HCT116 (cell line): ENCODE results near the gene DHRS9. TPM values are rescaled to one million over a fixed set of nuclear protein-coding genes. Genes with fewer than 3 reads are reported as not detected.

Experiments used
- ATAC-seq: fragments of 200-7000 bp; cut with Tn5 transposase; 2 replicates; pipeline ENCODE4 v1.9.1; 2020; ENCODE audit warnings: mild to moderate bottlenecking, moderate library complexity
- BruUV-seq: library from RNA; stranded (reverse); fragments of 400-500 nt; replicated peaks from 2 replicates; lab custom pipeline; 2021; lab: Mats Ljungman, UMichigan
- CTCF ChIA-PET: fragments of 300-600 bp; sonication (Branson Sonifier 250); formaldehyde crosslinking; loops from one replicate; lab custom pipeline; 2021; ENCODE audit warnings: antibody characterized with exemption; lab: Charles Lee
- POLR2A ChIA-PET: fragments of 300-600, 350-600 bp; sonication (Branson Sonifier 250); formaldehyde crosslinking; loops from one replicate; lab custom pipeline; 2021; ENCODE audit warnings: antibody characterized with exemption; lab: Charles Lee
- RAD21 ChIA-PET, 2 experiments: fragments of 300-600 bp; sonication (Branson Sonifier 250); formaldehyde crosslinking; loops; one replicate each; lab custom pipeline; 2023; ENCODE audit warnings: low total read pairs in 2 of 2; ENCODE audit not compliant: uncharacterized antibody in 2 of 2, unreplicated experiment in 2 of 2, low non-redundant PET in 1 of 2; lab: Charles Lee
- DNase-seq: peaks from one replicate; pipeline ENCODE4 v3.0.0-alpha.2; 2010; ENCODE audit warnings: low read depth, low spot score
- H2AFZ ChIP-seq: fragments of 200-600 bp; shearing (Covaris generic), sonication (generic); 2 replicates; pipeline ENCODE4 v1.6.1; 2017; ENCODE audit warnings: low read depth, mixed run types, mixed read lengths, antibody characterized with exemption, low read length; ENCODE audit not compliant: poor library complexity, severe bottlenecking
- H3K27ac ChIP-seq: 2 replicates; pipeline ENCODE4 v1.5.1; 2012; ENCODE audit warnings: low read depth, low read length
- H3K27me3 ChIP-seq: fragments of 200-600 bp; sonication (generic); 2 replicates; pipeline ENCODE4 v1.6.1; 2016; ENCODE audit warnings: mixed run types, low read length, mixed read lengths; ENCODE audit not compliant: insufficient read depth
- H3K36me3 ChIP-seq, 2 experiments: fragments of 200-500 bp in 1 of 2; fragments of 200-600 bp in 1 of 2; sonication (Bioruptor generic) in 1 of 2; sonication (generic) in 1 of 2; 2 replicates each; pipeline versions ENCODE4 v1.5.1 to v1.6.1; 2014 to 2016; ENCODE audit warnings: low read length in 2 of 2, inconsistent platforms in 1 of 2, mixed read lengths in 1 of 2, mixed run types in 1 of 2; ENCODE audit not compliant: insufficient read depth in 2 of 2, control insufficient read depth in 1 of 2
- H3K4me1 ChIP-seq, 2 experiments: fragments of 200-600 bp in 1 of 2; sonication (generic) in 1 of 2; 2 replicates each; pipeline versions ENCODE4 v1.5.1 to v1.6.1; 2012 to 2017; ENCODE audit warnings: low read length in 2 of 2, inconsistent platforms in 1 of 2, mild to moderate bottlenecking in 1 of 2, mixed read lengths in 1 of 2, mixed run types in 1 of 2, moderate library complexity in 1 of 2; ENCODE audit not compliant: insufficient read depth in 2 of 2, control insufficient read depth in 1 of 2
- H3K4me2 ChIP-seq: fragments of 200-600 bp; sonication (generic); 2 replicates; pipeline ENCODE4 v1.6.1; 2017; ENCODE audit warnings: mixed run types, low read length, mixed read lengths
- H3K4me3 ChIP-seq, 2 experiments: fragments of 200-600 bp in 1 of 2; sonication (generic) in 1 of 2; replicated peaks in 1 of 2; 2 replicates each; pipeline ENCODE4 v1.5.1; 2011 to 2016; ENCODE audit warnings: low read length in 2 of 2, control low read depth in 1 of 2, low read depth in 1 of 2, mild to moderate bottlenecking in 1 of 2, mixed read lengths in 1 of 2, mixed run types in 1 of 2
- H3K79me2 ChIP-seq: fragments of 200-600 bp; sonication (generic); 2 replicates; pipeline ENCODE4 v1.6.1; 2017; ENCODE audit warnings: mild to moderate bottlenecking, mixed run types, low read length, moderate library complexity, mixed read lengths; ENCODE audit not compliant: insufficient read depth
- H3K9ac ChIP-seq: fragments of 200-600 bp; sonication (generic); 2 replicates; pipeline ENCODE4 v1.6.1; 2016; ENCODE audit warnings: low read length, mixed read lengths
- H3K9me2 ChIP-seq: fragments of 200-600 bp; sonication (generic), shearing (Covaris generic); 2 replicates; pipeline ENCODE4 v1.6.1; 2017; ENCODE audit warnings: mixed run types, mild to moderate bottlenecking, moderate library complexity; ENCODE audit not compliant: insufficient read depth
- H3K9me3 ChIP-seq, 2 experiments: fragments of 200-500 bp in 1 of 2; fragments of 200-600 bp in 1 of 2; sonication (Bioruptor generic) in 1 of 2; sonication (generic) in 1 of 2; 2 replicates each; pipeline ENCODE4 v1.6.1; 2014 to 2017; ENCODE audit warnings: low read length in 2 of 2, mixed read lengths in 2 of 2, inconsistent platforms in 1 of 2, low read depth in 1 of 2, mild to moderate bottlenecking in 1 of 2, mixed run types in 1 of 2, moderate library complexity in 1 of 2; ENCODE audit not compliant: control insufficient read depth in 1 of 2, insufficient read depth in 1 of 2
- H4K20me1 ChIP-seq: fragments of 200-600 bp; sonication (generic), shearing (Covaris generic); 2 replicates; pipeline ENCODE4 v1.6.1; 2017; ENCODE audit warnings: mixed run types, mild to moderate bottlenecking, moderate library complexity; ENCODE audit not compliant: insufficient read depth
- CEBPB ChIP-seq: IDR thresholded peaks from 2 replicates; pipeline ENCODE4 v1.6.1; 2012; ENCODE audit warnings: low read depth
- EGR1 ChIP-seq: IDR thresholded peaks from 2 replicates; pipeline ENCODE4 v1.6.1; 2012; ENCODE audit warnings: low read depth
- ELF1 ChIP-seq: IDR thresholded peaks from 2 replicates; pipeline ENCODE4 v1.6.1; 2012; ENCODE audit warnings: low read depth, borderline replicate concordance
- EZH2phosphoT487 ChIP-seq: fragments of 200-600 bp; IDR thresholded peaks from 2 replicates; pipeline ENCODE4 v1.6.1; 2018; ENCODE audit warnings: antibody characterized with exemption, borderline replicate concordance
- JUND ChIP-seq: IDR thresholded peaks from 2 replicates; pipeline ENCODE4 v1.6.1; 2012
- POLR2A ChIP-seq: IDR thresholded peaks from 2 replicates; pipeline ENCODE4 v1.7.0; 2011; ENCODE audit warnings: borderline replicate concordance; ENCODE audit not compliant: insufficient read depth, insufficient read length; ENCODE audit errors: extremely low read depth
- POLR2AphosphoS5 ChIP-seq: IDR thresholded peaks from 2 replicates; pipeline ENCODE4 v1.6.1; 2011; ENCODE audit warnings: mild to moderate bottlenecking, low read depth, low read length, moderate library complexity
- RAD21 ChIP-seq: IDR thresholded peaks from 2 replicates; pipeline ENCODE4 v1.6.1; 2012; ENCODE audit warnings: low read depth, mild to moderate bottlenecking
- REST ChIP-seq: IDR thresholded peaks from 2 replicates; pipeline ENCODE4 v1.6.1; 2012; ENCODE audit warnings: low read depth
- SIN3A ChIP-seq: IDR thresholded peaks from 2 replicates; pipeline ENCODE4 v1.6.1; 2012; ENCODE audit warnings: low read depth
- SP1 ChIP-seq: IDR thresholded peaks from 2 replicates; pipeline ENCODE4 v1.6.1; 2012; ENCODE audit warnings: low read depth
- TCF7L2 ChIP-seq: IDR thresholded peaks from 2 replicates; pipeline ENCODE4 v1.7.0; 2011; ENCODE audit warnings: borderline replicate concordance, inconsistent platforms; ENCODE audit not compliant: insufficient read depth, insufficient read length; ENCODE audit errors: extremely low read depth
- YY1 ChIP-seq: IDR thresholded peaks from 2 replicates; pipeline ENCODE4 v1.6.1; 2011; ENCODE audit warnings: low read length, low read depth, moderate library complexity, mild to moderate bottlenecking; ENCODE audit not compliant: insufficient replicate concordance; ENCODE audit errors: extremely low read depth
- intact Hi-C: fragments of 100-400 bp; cut with micrococcal nuclease; formaldehyde crosslinking; loops from 2 replicates; pipeline ENCODE4 v1.10.0; 2022
- total RNA-seq: library from RNA; stranded (reverse); gene quantifications from one replicate; pipeline ENCODE4 v1.2.1, GENCODE V29; 2021; ENCODE audit not compliant: unreplicated experiment

The DHRS9 gene
- total RNA-seq, 1 experiment from 2014 or later: 0.15 TPM

DNA sequence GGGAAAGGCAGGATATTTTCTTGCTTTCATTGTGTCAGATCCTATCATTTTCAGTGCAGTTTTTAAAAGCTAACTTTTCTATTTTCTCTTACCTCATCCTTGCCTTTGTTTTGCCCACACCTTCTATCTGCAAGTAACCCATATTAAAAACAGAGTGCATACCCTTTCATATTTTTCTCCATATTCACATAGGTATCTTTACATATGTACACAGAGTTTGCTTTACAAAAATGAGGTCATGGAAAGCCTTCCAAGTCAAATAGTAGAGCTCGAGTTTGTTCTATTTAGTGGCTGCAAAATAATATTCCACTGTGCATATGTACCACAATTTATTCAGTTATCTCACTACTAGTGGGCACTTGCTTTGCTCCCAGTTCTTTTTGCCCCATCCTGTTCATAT lies 3.9 kb upstream of the DHRS9 start (continued):
- TF ChIP-seq POLR2AphosphoS5: no peak
- no peak for TF ChIP-seq REST
- no peak for TF ChIP-seq SP1
- no peak for TF ChIP-seq POLR2A
- no peak for TF ChIP-seq JUND
- no peak for TF ChIP-seq CEBPB

GRCh38 chr2:169065864-169066517 lies 3.4 kb upstream of the DHRS9 start:
- Histone ChIP-seq H3K9me3 (no peaks in the 10 kb centered on the region), H3K27ac (no peak overlapping the region), H3K9ac (no peak overlapping the region), H2AFZ (no peak overlapping the region), H3K79me2 (no peaks in the 10 kb centered on the region), H3K4me3 (no peak overlapping the region), H3K27me3 (no peaks in the 10 kb centered on the region), H3K9me2 (no peaks in the 10 kb centered on the region), H4K20me1 (no peaks in the 10 kb centered on the region), H3K4me1 (peaks cover 3 to 17% of the 10 kb centered on the region in 2 experiments; a peak in 3 of 4 replicates), H3K36me3 (no peaks in the 10 kb centered on the region), H3K4me2 (no peak overlapping the region)
- RAD21 ChIA-PET: no interaction called here
- intact Hi-C loops: no loop called here
- DNase-seq: no peak
- no peak for ATAC-seq
- POLR2A ChIA-PET: no interaction called here
- no TSS peak for BruUV-seq
- TF ChIP-seq TCF7L2 (no peak), SIN3A (no peak), RAD21 (no peak), ELF1 (no peak), EZH2phosphoT487 (no peak), YY1 (no peak), EGR1 (no peak)
- CTCF ChIA-PET: no interaction called here
